ENCODE results near the gene SHB.

SHB gene

DNA sequence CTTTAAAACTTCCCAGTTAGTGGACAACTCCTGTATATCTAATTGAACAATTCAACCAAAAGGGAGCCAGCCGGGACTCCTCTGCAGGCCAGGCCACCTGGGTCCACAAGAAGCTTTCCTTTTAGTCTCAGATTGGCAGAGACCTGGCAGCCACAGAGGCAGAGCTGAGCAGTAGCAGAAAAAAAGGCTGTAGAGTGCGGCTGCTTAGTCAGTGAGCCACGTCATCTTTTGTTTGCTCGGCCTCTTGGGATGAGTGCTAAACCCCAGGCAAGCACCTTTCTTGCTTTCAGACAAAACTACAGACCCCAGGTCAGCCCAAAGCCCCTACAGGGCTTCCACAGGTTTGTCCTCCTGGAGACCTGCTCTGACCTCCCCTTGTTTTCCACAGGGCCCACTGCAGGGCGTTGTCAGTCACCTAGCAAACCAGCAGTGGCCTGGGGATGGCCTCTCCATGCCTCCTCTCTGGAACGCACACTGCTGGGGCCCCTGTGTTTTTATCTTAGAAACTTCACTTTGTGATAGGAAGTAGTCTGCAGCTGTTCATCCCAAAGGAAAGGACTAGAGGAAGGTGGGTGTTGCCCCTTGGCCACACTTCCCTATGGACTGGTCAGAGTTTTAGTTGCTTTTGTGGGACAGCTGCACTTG lies 49.9 kb downstream of the SHB start:
- H3K4me3 ChIP-seq (ENCODE audit: low read depth, low read length): no peak overlapping the region
- TF ChIP-seq, protein P1, sequence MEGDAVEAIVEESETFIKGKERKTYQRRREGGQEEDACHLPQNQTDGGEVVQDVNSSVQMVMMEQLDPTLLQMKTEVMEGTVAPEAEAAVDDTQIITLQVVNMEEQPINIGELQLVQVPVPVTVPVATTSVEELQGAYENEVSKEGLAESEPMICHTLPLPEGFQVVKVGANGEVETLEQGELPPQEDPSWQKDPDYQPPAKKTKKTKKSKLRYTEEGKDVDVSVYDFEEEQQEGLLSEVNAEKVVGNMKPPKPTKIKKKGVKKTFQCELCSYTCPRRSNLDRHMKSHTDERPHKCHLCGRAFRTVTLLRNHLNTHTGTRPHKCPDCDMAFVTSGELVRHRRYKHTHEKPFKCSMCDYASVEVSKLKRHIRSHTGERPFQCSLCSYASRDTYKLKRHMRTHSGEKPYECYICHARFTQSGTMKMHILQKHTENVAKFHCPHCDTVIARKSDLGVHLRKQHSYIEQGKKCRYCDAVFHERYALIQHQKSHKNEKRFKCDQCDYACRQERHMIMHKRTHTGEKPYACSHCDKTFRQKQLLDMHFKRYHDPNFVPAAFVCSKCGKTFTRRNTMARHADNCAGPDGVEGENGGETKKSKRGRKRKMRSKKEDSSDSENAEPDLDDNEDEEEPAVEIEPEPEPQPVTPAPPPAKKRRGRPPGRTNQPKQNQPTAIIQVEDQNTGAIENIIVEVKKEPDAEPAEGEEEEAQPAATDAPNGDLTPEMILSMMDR (IDR thresholded peaks at IDR 0.05; ENCODE audit: low read depth, low read length, missing control alignments): no peak
- H3K36me3 ChIP-seq (replicated peaks): peaks cover 6% of the 10 kb centered on the region
- peak overlapping the region; percentile 92 for H3K27ac ChIP-seq
- peak; percentile 86 for DNase-seq
- H3K27me3 ChIP-seq (replicated peaks): no peaks in the 10 kb centered on the region
- in situ Hi-C loops (cut with HindIII; ENCODE audit: low pct_ligation_motif_present, low sequenced_read_pairs): no loop called here

- in situ Hi-C loops (cut with HindIII; ENCODE audit: low pct_ligation_motif_present, low sequenced_read_pairs): no loop called here
- DNase-seq: no peak
- TF ChIP-seq, protein P1 (IDR thresholded peaks at IDR 0.05; ENCODE audit: low read depth, low read length, missing control alignments): no peak
- no peaks in the 10 kb centered on the region for H3K27me3 ChIP-seq (replicated peaks)
- H3K4me3 ChIP-seq (ENCODE audit: low read depth, low read length): no peak overlapping the region
- peak overlapping the region; percentile 92 for H3K27ac ChIP-seq
- H3K36me3 ChIP-seq (replicated peaks): peaks cover 6% of the 10 kb centered on the region
Observed at GRCh38 chr9:38018241-38018957, 50.6 kb downstream of the SHB start.

GRCh38 chr9:38017885-38018186 lies 51.2 kb downstream of the SHB start:
- TF ChIP-seq, protein P1 (IDR thresholded peaks at IDR 0.05; ENCODE audit: low read depth, low read length, missing control alignments): no peak
- no peak overlapping the region for H3K4me3 ChIP-seq (ENCODE audit: low read depth, low read length)
- no peaks in the 10 kb centered on the region for H3K27me3 ChIP-seq (replicated peaks)
- H3K27ac ChIP-seq: peak overlapping the region; percentile 92
- no peak for DNase-seq
- H3K36me3 ChIP-seq (replicated peaks): peaks cover 4% of the 10 kb centered on the region
- in situ Hi-C loops (cut with HindIII; ENCODE audit: low pct_ligation_motif_present, low sequenced_read_pairs): no loop called here

- H3K36me3 ChIP-seq (replicated peaks): peaks cover 4% of the 10 kb centered on the region
- peak; percentile 54 for DNase-seq
- no peak overlapping the region for H3K4me3 ChIP-seq (ENCODE audit: low read depth, low read length)
- TF ChIP-seq, protein P1 (IDR thresholded peaks at IDR 0.05; ENCODE audit: low read depth, low read length, missing control alignments): peak; percentile 42
- peak overlapping the region; percentile 92 for H3K27ac ChIP-seq
- in situ Hi-C loops (cut with HindIII; ENCODE audit: low pct_ligation_motif_present, low sequenced_read_pairs): no loop called here
- no peaks in the 10 kb centered on the region for H3K27me3 ChIP-seq (replicated peaks)
Observed at GRCh38 chr9:38017149-38017884, 51.7 kb downstream of the SHB start.

- in situ Hi-C loops (cut with HindIII; ENCODE audit: low pct_ligation_motif_present, low sequenced_read_pairs): no loop called here
- Histone ChIP-seq H3K27ac (peak overlapping the region; percentile 92), H3K27me3 (replicated peaks) (no peaks in the 10 kb centered on the region), H3K36me3 (replicated peaks) (peaks cover 4% of the 10 kb centered on the region), H3K4me3 (ENCODE audit: low read depth, low read length) (no peak overlapping the region)
- DNase-seq: peak; percentile 64
- TF ChIP-seq, protein P1 (IDR thresholded peaks at IDR 0.05; ENCODE audit: low read depth, low read length, missing control alignments): no peak
Observed at GRCh38 chr9:38016375-38017135, 52.5 kb downstream of the SHB start.
